ENCODE data around the gene NECTIN4.

- TF ChIP-seq EZH2phosphoT487 (conservative IDR thresholded peaks at IDR 0.05; ENCODE audit: low read length) (no peak), CTCF (IDR thresholded peaks at IDR 0.05; ENCODE audit: insufficient read depth, low read length, poor library complexity, severe bottlenecking) (no peak)
These were observed 2.9 kb downstream of the NECTIN4 start for GRCh38 chr1:161086457-161086856.
